ENCODE results near the gene PCDHGB6. TPM values are rescaled to one million over a fixed set of nuclear protein-coding genes. Genes with fewer than 3 reads are reported as not detected.
A peak's percentile ranks its signal among the peaks of the same experiment; 100 is the strongest.
"Not testable (repeated sequence)": the region's sequence is repeated elsewhere in the genome, so short reads cannot be mapped to it uniquely, and the experiment has no call there.

Gene PCDHGB6
- total and polyA plus RNA-seq, 8 donors = 0.29 to 6.2 (median 2.3) TPM; not detected in 2

DNA sequence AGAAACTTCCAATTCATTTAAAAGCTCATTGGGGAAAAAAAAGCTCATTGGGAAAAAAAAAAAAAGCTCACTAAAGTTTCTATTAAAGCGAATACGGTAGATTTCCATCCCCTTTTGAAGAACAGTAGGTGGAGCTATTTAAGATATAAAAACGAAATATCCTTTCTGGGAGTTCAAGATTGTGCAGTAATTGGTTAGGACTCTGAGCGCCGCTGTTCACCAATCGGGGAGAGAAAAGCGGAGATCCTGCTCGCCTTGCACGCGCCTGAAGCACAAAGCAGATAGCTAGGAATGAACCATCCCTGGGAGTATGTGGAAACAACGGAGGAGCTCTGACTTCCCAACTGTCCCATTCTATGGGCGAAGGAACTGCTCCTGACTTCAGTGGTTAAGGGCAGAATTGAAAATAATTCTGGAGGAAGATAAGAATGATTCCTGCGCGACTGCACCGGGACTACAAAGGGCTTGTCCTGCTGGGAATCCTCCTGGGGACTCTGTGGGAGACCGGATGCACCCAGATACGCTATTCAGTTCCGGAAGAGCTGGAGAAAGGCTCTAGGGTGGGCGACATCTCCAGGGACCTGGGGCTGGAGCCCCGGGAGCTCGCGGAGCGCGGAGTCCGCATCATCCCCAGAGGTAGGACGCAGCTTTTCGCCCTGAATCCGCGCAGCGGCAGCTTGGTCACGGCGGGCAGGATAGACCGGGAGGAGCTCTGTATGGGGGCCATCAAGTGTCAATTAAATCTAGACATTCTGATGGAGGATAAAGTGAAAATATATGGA is 22.7 kb downstream of the PCDHGB6 start, which contains the start of gene PCDHGA12:
Gene PCDHGA12 (plus strand): TSS at position 176 of the 782 bp plus-strand sequence. CDS start 253 bp downstream, at position 429.
- Histone ChIP-seq H3K27me3 (peaks cover 0 to 71% (median 12%) of the 10 kb centered on the region in 3 donors), H3K9me3 (peaks cover 64 to 100% (median 97%) of the 10 kb centered on the region in 4 donors), H3K4me1 (peaks cover 0 to 10% (median 0%) of the 10 kb centered on the region in 4 donors), H3K36me3 (peaks cover 0 to 24% (median 8%) of the 10 kb centered on the region in 4 donors), H3K27ac (no peak within 1 kb of the TSS), H3K4me3 (peak within 1 kb of the TSS; percentile 20 to 34 (median 29))
- TF ChIP-seq POLR2A (IDR thresholded peaks at IDR 0.05) = no peak
- TF ChIP-seq, protein P1, sequence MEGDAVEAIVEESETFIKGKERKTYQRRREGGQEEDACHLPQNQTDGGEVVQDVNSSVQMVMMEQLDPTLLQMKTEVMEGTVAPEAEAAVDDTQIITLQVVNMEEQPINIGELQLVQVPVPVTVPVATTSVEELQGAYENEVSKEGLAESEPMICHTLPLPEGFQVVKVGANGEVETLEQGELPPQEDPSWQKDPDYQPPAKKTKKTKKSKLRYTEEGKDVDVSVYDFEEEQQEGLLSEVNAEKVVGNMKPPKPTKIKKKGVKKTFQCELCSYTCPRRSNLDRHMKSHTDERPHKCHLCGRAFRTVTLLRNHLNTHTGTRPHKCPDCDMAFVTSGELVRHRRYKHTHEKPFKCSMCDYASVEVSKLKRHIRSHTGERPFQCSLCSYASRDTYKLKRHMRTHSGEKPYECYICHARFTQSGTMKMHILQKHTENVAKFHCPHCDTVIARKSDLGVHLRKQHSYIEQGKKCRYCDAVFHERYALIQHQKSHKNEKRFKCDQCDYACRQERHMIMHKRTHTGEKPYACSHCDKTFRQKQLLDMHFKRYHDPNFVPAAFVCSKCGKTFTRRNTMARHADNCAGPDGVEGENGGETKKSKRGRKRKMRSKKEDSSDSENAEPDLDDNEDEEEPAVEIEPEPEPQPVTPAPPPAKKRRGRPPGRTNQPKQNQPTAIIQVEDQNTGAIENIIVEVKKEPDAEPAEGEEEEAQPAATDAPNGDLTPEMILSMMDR (IDR thresholded peaks at IDR 0.05) = no peak
- TF ChIP-seq EP300 (IDR thresholded peaks at IDR 0.05) = no peak
- TF ChIP-seq POLR2AphosphoS5 (IDR thresholded peaks at IDR 0.05) = no peak
- intact Hi-C loops (cut with DNase I; ENCODE audit: low total_unique reads) = no loop called here
- 10 to 20% (median 13%) methylated on average over 33 of the region's 33 CpGs for WGBS, 5 donors
- DNase-seq = peak in 1 of 2 donors; percentile 54

DNA sequence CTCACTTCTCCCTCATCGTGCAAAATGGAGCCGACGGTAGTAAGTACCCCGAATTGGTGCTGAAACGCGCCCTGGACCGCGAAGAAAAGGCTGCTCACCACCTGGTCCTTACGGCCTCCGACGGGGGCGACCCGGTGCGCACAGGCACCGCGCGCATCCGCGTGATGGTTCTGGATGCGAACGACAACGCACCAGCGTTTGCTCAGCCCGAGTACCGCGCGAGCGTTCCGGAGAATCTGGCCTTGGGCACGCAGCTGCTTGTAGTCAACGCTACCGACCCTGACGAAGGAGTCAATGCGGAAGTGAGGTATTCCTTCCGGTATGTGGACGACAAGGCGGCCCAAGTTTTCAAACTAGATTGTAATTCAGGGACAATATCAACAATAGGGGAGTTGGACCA is 23.5 kb downstream of the PCDHGB6 start:
- DNase-seq = peak in 1 of 2 donors; percentile 13
- Histone ChIP-seq H3K4me3 (peak overlapping the region; percentile 20 to 34 (median 29)), H3K27me3 (peaks cover 0 to 64% (median 12%) of the 10 kb centered on the region in 3 donors), H3K9me3 (peaks cover 58 to 100% (median 94%) of the 10 kb centered on the region in 4 donors), H3K36me3 (peaks cover 0 to 16% (median 6%) of the 10 kb centered on the region in 4 donors), H3K27ac (no peak overlapping the region), H3K4me1 (peaks cover 0 to 10% (median 0%) of the 10 kb centered on the region in 4 donors)
- intact Hi-C loops (cut with DNase I; ENCODE audit: low total_unique reads) = no loop called here
- 18 to 26% (median 20%) methylated on average over 12 to 37 of the region's 37 CpGs for WGBS, 5 donors
- TF ChIP-seq, protein P1 (IDR thresholded peaks at IDR 0.05) = no peak
- TF ChIP-seq EP300 (IDR thresholded peaks at IDR 0.05) (no peak), POLR2A (IDR thresholded peaks at IDR 0.05) (no peak), POLR2AphosphoS5 (IDR thresholded peaks at IDR 0.05) (no peak)

DNA sequence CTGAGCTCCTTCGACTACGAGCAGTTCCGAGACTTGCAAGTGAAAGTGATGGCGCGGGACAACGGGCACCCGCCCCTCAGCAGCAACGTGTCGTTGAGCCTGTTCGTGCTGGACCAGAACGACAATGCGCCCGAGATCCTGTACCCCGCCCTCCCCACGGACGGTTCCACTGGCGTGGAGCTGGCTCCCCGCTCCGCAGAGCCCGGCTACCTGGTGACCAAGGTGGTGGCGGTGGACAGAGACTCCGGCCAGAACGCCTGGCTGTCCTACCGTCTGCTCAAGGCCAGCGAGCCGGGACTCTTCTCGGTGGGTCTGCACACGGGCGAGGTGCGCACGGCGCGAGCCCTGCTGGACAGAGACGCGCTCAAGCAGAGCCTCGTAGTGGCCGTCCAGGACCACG is 24.5 kb downstream of the PCDHGB6 start:
- DNase-seq; intact Hi-C loops (cut with DNase I; ENCODE audit: low total_unique reads); H3K4me3 ChIP-seq; H3K27ac ChIP-seq: not testable (repeated sequence)
- peaks cover 48 to 99% (median 89%) of the 10 kb centered on the region in 4 donors for H3K9me3 ChIP-seq
- peaks cover 0 to 10% (median 0%) of the 10 kb centered on the region in 4 donors for H3K4me1 ChIP-seq
- peaks cover 0 to 56% (median 12%) of the 10 kb centered on the region in 3 donors for H3K27me3 ChIP-seq
- H3K36me3 ChIP-seq = peaks cover 0 to 14% (median 4%) of the 10 kb centered on the region in 4 donors
- 23 to 33% (median 30%) methylated on average over 8 to 38 of the region's 38 CpGs for WGBS, 5 donors

DNA sequence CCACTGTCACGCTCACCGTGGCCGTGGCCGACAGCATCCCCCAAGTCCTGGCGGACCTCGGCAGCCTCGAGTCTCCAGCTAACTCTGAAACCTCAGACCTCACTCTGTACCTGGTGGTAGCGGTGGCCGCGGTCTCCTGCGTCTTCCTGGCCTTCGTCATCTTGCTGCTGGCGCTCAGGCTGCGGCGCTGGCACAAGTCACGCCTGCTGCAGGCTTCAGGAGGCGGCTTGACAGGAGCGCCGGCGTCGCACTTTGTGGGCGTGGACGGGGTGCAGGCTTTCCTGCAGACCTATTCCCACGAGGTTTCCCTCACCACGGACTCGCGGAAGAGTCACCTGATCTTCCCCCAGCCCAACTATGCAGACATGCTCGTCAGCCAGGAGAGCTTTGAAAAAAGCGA is 24.9 kb downstream of the PCDHGB6 start:
- Histone ChIP-seq H3K9me3 (peaks cover 44 to 99% (median 87%) of the 10 kb centered on the region in 4 donors), H3K36me3 (peaks cover 0 to 13% (median 4%) of the 10 kb centered on the region in 4 donors), H3K27me3 (peaks cover 0 to 52% (median 12%) of the 10 kb centered on the region in 3 donors), H3K4me1 (peaks cover 0 to 10% (median 0%) of the 10 kb centered on the region in 4 donors)
- H3K27ac ChIP-seq; DNase-seq; intact Hi-C loops (cut with DNase I; ENCODE audit: low total_unique reads); H3K4me3 ChIP-seq: not testable (repeated sequence)
- 16 to 31% (median 24%) methylated on average over 22 to 29 of the region's 29 CpGs for WGBS, 5 donors

DNA sequence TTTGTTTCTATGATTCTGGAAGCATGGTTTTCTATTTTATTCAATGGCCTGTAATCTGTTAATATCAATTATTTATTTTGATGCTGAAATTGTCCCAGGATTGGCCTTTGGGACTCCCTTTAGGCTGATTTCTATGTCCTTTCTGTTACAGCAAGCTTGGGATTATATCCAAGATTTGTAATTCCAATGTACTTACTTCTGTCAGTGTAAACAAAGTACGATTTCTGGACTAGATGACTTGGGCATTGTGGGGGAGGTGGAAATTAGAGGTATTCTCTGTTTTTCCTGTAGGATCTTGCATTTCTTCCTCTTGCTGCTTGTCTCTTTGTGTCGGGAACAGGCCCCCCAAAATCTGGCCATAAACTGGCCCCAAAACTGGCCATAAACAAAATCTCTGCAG is 26.2 kb downstream of the PCDHGB6 start:
- Histone ChIP-seq H3K36me3 (peaks cover 0 to 10% (median 2%) of the 10 kb centered on the region in 4 donors), H3K4me1 (peaks cover 0 to 10% (median 0%) of the 10 kb centered on the region in 4 donors), H3K4me3 (no peak overlapping the region), H3K27me3 (peaks cover 0 to 39% (median 12%) of the 10 kb centered on the region in 3 donors), H3K27ac (no peak overlapping the region), H3K9me3 (peaks cover 40 to 96% (median 78%) of the 10 kb centered on the region in 4 donors)
- TF ChIP-seq, protein P1 (IDR thresholded peaks at IDR 0.05) = no peak
- TF ChIP-seq EP300 (IDR thresholded peaks at IDR 0.05) (no peak), POLR2AphosphoS5 (IDR thresholded peaks at IDR 0.05) (no peak), POLR2A (IDR thresholded peaks at IDR 0.05) (no peak)
- intact Hi-C loops (cut with DNase I; ENCODE audit: low total_unique reads) = no loop called here
- WGBS, 5 donors = 58 to 85% (median 66%) methylated on average over 2 of the region's 2 CpGs
- no peak for DNase-seq
